MM.1S (cell line): ENCODE data around the gene CPLX4.

Experiments
- DNase-seq: peaks from one replicate; pipeline ENCODE4 v3.0.0-alpha.2; 2015
- H2AFZ ChIP-seq: fragments of 300-600 bp; sonication (generic); 2 replicates; pipeline ENCODE4 v1.6.0; 2016; ENCODE audit warnings: antibody characterized with exemption, low read length
- H3F3A ChIP-seq: fragments of 300-600 bp; sonication (generic); 2 replicates; pipeline ENCODE4 v1.6.1; 2016; ENCODE audit warnings: mild to moderate bottlenecking, antibody characterized with exemption, low read length, moderate library complexity, mixed read lengths; ENCODE audit not compliant: insufficient read depth
- H3K27ac ChIP-seq: fragments of 300-600 bp; sonication (generic); 2 replicates; pipeline ENCODE4 v1.5.1; 2016; ENCODE audit warnings: mild to moderate bottlenecking, low read length
- H3K27me3 ChIP-seq: fragments of 300-600 bp; sonication (generic); replicated peaks from 2 replicates; pipeline ENCODE4 v1.6.0; 2016; ENCODE audit warnings: low read length; ENCODE audit not compliant: insufficient read depth
- H3K36me3 ChIP-seq: fragments of 300-600 bp; sonication (generic); replicated peaks from 2 replicates; pipeline ENCODE4 v1.6.1; 2016; ENCODE audit warnings: mild to moderate bottlenecking, low read length, mixed read lengths; ENCODE audit not compliant: insufficient read depth
- H3K4me1 ChIP-seq: fragments of 300-600 bp; sonication (generic); 2 replicates; pipeline ENCODE4 v1.6.1; 2016; ENCODE audit warnings: low read length, mixed read lengths
- H3K4me2 ChIP-seq: fragments of 300-600 bp; sonication (generic); 2 replicates; pipeline ENCODE4 v1.6.0; 2016; ENCODE audit warnings: low read depth, low read length
- H3K4me3 ChIP-seq: fragments of 300-600 bp; sonication (generic); 2 replicates; pipeline ENCODE4 v1.5.1; 2016; ENCODE audit warnings: low read length, mixed read lengths
- H3K79me2 ChIP-seq: fragments of 300-600 bp; sonication (generic); 2 replicates; pipeline ENCODE4 v1.6.1; 2016; ENCODE audit warnings: mixed run types, low read length, mixed read lengths
- H3K9ac ChIP-seq: fragments of 300-600 bp; sonication (generic); 2 replicates; pipeline ENCODE4 v1.6.1; 2016; ENCODE audit warnings: low read length, mixed read lengths
- H3K9me2 ChIP-seq: fragments of 300-600 bp; sonication (generic); replicated peaks from 2 replicates; pipeline ENCODE4 v1.6.1; 2016; ENCODE audit warnings: mild to moderate bottlenecking, low read length, mixed read lengths; ENCODE audit not compliant: insufficient read depth
- H3K9me3 ChIP-seq: fragments of 300-600 bp; sonication (generic); replicated peaks from 2 replicates; pipeline ENCODE4 v1.6.1; 2016; ENCODE audit warnings: mild to moderate bottlenecking, low read length, mixed read lengths; ENCODE audit not compliant: insufficient read depth
- H4K20me1 ChIP-seq: fragments of 300-600 bp; sonication (generic); 2 replicates; pipeline ENCODE4 v1.6.1; 2016; ENCODE audit warnings: mild to moderate bottlenecking, low read length, moderate library complexity, mixed read lengths; ENCODE audit not compliant: insufficient read depth
- EZH2 ChIP-seq: fragments of 300-600 bp; sonication (generic); optimal IDR thresholded peaks from 2 replicates; pipeline ENCODE3; 2017; ENCODE audit warnings: low read depth, mild to moderate bottlenecking, antibody characterized with exemption, low read length, mixed read lengths
- EZH2phosphoT487 ChIP-seq: fragments of 300-600 bp; sonication (generic); IDR thresholded peaks from 2 replicates; pipeline ENCODE4 v1.6.1; 2018; ENCODE audit warnings: antibody characterized with exemption, low read length
- TF ChIP-seq, protein P1 (sequence below): fragments of 300-600 bp; sonication (generic); IDR thresholded peaks from 2 replicates; pipeline ENCODE4 v1.5.1; 2016; ENCODE audit warnings: antibody characterized with exemption, low read length, mixed read lengths

CPLX4 gene

DNA sequence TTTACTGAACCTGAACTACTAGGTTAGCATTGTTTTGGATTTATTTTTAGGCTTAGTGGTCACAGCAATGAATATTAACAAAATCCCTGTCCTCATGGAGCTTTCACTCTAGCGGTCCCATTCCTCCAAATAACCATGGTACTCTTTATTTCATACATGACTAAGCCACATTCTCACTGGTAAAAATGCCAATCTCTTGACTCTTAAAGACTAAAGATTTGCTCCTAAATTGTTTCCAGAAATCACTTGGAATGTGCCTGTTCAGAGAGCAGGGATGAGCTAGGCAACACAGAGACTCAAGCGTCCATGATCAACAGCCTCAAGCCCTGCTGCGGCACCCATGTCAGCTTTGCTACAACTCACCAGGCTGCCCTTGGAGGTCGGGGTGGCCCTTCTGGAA, 27.1 kb upstream of the CPLX4 start:
- Histone ChIP-seq H4K20me1 (no peaks in the 10 kb centered on the region; the same call in 1 of the 2 replicates), H3K9me2 (no peaks in the 10 kb centered on the region), H3K4me1 (peaks cover 14% of the 10 kb centered on the region), H3K9ac (no peak overlapping the region), H2AFZ (no peak overlapping the region), H3K79me2 (peaks cover 69% of the 10 kb centered on the region), H3K27ac (no peak overlapping the region), H3K27me3 (no peaks in the 10 kb centered on the region), H3K4me2 (no peak overlapping the region), H3K36me3 (peaks cover 51% of the 10 kb centered on the region), H3K4me3 (no peak overlapping the region), H3K9me3 (no peaks in the 10 kb centered on the region), H3F3A (peaks cover 5% of the 10 kb centered on the region; the same call in 1 of the 2 replicates)
- TF ChIP-seq, protein P1, sequence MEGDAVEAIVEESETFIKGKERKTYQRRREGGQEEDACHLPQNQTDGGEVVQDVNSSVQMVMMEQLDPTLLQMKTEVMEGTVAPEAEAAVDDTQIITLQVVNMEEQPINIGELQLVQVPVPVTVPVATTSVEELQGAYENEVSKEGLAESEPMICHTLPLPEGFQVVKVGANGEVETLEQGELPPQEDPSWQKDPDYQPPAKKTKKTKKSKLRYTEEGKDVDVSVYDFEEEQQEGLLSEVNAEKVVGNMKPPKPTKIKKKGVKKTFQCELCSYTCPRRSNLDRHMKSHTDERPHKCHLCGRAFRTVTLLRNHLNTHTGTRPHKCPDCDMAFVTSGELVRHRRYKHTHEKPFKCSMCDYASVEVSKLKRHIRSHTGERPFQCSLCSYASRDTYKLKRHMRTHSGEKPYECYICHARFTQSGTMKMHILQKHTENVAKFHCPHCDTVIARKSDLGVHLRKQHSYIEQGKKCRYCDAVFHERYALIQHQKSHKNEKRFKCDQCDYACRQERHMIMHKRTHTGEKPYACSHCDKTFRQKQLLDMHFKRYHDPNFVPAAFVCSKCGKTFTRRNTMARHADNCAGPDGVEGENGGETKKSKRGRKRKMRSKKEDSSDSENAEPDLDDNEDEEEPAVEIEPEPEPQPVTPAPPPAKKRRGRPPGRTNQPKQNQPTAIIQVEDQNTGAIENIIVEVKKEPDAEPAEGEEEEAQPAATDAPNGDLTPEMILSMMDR = no peak
- no peak for TF ChIP-seq EZH2phosphoT487
- no peak for TF ChIP-seq EZH2
- DNase-seq = no peak

DNA sequence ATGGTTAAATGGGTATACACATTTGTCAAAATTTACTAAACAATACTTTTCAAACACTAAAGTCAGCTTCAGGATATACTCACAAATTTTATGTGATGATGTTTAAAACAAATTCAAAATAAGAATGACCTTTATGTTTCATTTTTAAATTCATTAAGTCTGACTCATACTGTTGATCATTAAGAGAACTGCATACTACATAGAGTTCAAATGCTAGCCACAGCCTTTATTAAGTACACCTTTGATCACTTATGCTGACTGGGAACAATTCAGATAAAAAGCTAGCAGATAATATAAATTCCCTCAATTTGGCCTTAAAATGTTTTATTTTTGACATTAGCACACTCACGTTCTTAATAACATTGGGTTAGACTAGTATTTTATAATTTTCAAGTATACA, 26.5 kb upstream of the CPLX4 start:
- H3K9me2 ChIP-seq = no peaks in the 10 kb centered on the region
- H3K79me2 ChIP-seq = peaks cover 75% of the 10 kb centered on the region
- H3K4me1 ChIP-seq = peaks cover 20% of the 10 kb centered on the region
- H3F3A ChIP-seq = peaks cover 5% of the 10 kb centered on the region; the same call in 1 of the 2 replicates
- H2AFZ ChIP-seq = no peak overlapping the region
- H3K9ac ChIP-seq = no peak overlapping the region
- no peaks in the 10 kb centered on the region for H3K9me3 ChIP-seq
- H3K4me2 ChIP-seq = no peak overlapping the region
- no peaks in the 10 kb centered on the region; the same call in 1 of the 2 replicates for H4K20me1 ChIP-seq
- H3K27ac ChIP-seq = no peak overlapping the region
- H3K4me3 ChIP-seq = no peak overlapping the region
- H3K27me3 ChIP-seq = no peaks in the 10 kb centered on the region
- no peak for DNase-seq
- TF ChIP-seq EZH2phosphoT487 (no peak), EZH2 (no peak)
- TF ChIP-seq, protein P1 = no peak
- peaks cover 54% of the 10 kb centered on the region for H3K36me3 ChIP-seq

DNA sequence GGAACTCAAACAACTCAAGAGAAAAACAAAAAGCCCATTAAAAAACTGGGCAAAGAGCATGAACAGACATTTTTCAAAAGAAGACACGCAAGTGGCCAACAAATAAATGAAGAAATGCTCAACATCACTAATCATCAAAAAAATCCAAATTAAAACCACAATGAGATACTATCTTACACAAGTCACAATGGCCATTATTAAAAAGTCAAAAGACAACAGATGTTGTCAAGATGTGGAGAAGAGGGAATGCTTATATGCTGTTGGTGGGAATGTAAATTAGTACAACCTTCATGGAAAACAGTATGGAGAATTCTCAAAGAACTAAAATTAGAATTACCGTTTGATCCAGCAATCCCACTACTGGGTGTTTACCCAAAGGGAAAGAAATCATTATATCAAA, 25.5 kb upstream of the CPLX4 start:
- Histone ChIP-seq H3K9me2 (no peaks in the 10 kb centered on the region), H3K4me1 (peaks cover 26% of the 10 kb centered on the region), H3K9ac (no peak overlapping the region), H2AFZ (no peak overlapping the region), H3K79me2 (peaks cover 79% of the 10 kb centered on the region), H3K27ac (no peak overlapping the region), H4K20me1 (no peaks in the 10 kb centered on the region; the same call in 1 of the 2 replicates), H3K4me3 (no peak overlapping the region), H3F3A (peaks cover 5% of the 10 kb centered on the region; the same call in 1 of the 2 replicates), H3K36me3 (peaks cover 52% of the 10 kb centered on the region), H3K9me3 (no peaks in the 10 kb centered on the region), H3K4me2 (no peak overlapping the region), H3K27me3 (no peaks in the 10 kb centered on the region)
- no peak for DNase-seq
- TF ChIP-seq, protein P1 = no peak
- TF ChIP-seq EZH2phosphoT487 (no peak), EZH2 (no peak)
